ENCODE measurements around the gene C17orf58. TPM values are rescaled to one million over a fixed set of nuclear protein-coding genes. Genes with fewer than 3 reads are reported as not detected.

Gene C17orf58
- total and polyA plus RNA-seq, 12 donors, result 3.1 to 10.0 (median 5.2) TPM

DNA sequence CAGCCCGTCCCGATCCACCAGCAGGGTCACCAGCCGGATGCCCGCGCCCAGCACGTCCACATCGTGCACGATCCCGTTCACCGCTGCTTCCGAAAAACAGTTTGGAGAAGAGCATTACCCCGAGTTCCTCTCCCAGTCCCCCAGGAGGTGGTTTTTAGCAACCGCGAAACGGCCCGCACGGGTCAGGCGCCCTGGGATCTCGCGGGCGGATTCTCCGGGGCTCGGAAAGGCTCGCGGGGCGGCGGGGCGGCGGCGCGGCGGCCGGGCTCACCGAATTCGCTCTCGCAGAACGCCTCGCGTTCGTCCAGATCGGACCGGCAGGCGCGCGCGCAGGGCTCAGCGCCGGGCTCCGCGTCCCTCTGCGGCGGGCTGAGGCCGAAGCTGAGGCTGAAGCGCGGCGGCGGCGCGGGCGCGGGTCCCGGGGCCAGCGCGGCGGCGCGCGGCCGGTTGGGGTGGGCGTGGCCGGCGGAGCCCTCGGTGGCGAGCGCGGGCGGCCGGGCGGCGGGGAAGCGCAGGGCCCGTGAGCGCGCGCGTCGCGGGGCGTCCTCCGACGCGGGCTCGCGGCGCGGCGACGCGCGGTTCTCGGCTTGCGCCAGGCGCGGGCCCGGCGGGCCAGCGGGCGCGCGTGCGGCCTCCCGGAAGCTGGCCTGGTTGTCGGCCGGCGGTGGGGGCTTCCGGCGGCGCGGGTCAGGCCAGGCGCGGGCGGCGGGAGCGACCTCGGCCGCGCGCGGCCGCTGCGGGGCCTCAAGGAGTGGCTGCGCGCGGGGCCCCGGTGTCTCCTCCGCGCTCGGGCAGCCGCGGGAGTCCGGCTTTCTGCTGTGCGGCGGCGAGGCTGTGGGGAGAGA lies 2.9 kb downstream of the C17orf58 start:
- Histone ChIP-seq H3K27ac (peak overlapping the region; percentile 90 to 99 (median 96)), H3K27me3 (peaks cover 0 to 17% (median 0%) of the 10 kb centered on the region in 7 donors), H3K9me3 (no peaks in the 10 kb centered on the region), H3K4me1 (peaks cover 3 to 37% (median 21%) of the 10 kb centered on the region in 9 donors), H3K4me3 (peak overlapping the region; percentile 73 to 98 (median 85)), H3K36me3 (peaks cover 0 to 5% (median 0%) of the 10 kb centered on the region in 9 donors)
- intact Hi-C loops (cut with DNase I), result loop anchor here in 2 of 10 donors (1.0 to 2.0 kb wide), 2 partner anchors 27 kb away; no protein-coding TSS in a partner anchor
- TF ChIP-seq, protein P1, sequence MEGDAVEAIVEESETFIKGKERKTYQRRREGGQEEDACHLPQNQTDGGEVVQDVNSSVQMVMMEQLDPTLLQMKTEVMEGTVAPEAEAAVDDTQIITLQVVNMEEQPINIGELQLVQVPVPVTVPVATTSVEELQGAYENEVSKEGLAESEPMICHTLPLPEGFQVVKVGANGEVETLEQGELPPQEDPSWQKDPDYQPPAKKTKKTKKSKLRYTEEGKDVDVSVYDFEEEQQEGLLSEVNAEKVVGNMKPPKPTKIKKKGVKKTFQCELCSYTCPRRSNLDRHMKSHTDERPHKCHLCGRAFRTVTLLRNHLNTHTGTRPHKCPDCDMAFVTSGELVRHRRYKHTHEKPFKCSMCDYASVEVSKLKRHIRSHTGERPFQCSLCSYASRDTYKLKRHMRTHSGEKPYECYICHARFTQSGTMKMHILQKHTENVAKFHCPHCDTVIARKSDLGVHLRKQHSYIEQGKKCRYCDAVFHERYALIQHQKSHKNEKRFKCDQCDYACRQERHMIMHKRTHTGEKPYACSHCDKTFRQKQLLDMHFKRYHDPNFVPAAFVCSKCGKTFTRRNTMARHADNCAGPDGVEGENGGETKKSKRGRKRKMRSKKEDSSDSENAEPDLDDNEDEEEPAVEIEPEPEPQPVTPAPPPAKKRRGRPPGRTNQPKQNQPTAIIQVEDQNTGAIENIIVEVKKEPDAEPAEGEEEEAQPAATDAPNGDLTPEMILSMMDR (IDR thresholded peaks at IDR 0.05), result peak in 5 of 9 donors; percentile 4 to 25 (median 18)
- 0% methylated on average over 106 to 143 of the region's 144 CpGs for WGBS, 2 donors
- peak; percentile 82 to 89 for DNase-seq
- peak; percentile 63 to 88 (median 82) for ATAC-seq

DNA sequence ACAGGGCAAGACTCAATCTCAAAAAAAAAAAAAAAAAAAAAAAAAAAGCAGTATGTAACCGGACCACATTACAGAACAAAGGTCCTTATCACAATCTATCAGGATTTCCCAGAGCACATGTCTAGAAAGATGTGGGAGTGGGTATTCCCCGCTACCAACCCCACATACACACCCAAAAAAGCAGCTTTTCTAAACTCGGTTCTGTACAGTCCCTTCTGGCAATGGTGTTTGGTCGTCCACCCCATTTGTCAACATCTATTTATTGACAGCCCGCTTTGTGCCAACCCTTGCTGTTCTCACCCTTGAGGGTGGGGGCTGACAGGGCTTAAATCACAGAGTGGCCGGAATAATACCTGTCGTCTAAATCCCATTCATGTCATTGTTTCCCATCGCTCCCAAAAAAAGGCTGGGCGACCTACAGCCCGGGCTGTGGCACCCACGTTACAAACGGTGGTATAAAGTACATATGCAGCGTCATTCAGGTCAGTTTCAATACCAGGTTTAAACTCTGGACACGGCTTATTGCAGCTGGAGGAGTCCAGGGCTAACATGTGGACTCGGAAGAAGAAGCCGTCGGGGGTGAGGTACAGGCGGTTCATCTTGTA lies 3.6 kb downstream of the C17orf58 start:
- H3K9me3 ChIP-seq, result no peaks in the 10 kb centered on the region
- peak overlapping the region; percentile 90 to 99 (median 96) for H3K27ac ChIP-seq
- 9 to 10% methylated on average over 18 of the region's 18 CpGs for WGBS, 2 donors
- TF ChIP-seq, protein P1 (IDR thresholded peaks at IDR 0.05), result no peak
- intact Hi-C loops (cut with DNase I), result loop anchor here in 2 of 10 donors (1.0 to 2.0 kb wide), 2 partner anchors 28 kb away; no protein-coding TSS in a partner anchor
- peaks cover 0 to 17% (median 0%) of the 10 kb centered on the region in 7 donors for H3K27me3 ChIP-seq
- DNase-seq (no peak), ATAC-seq (peak in 3 of 8 donors; percentile 2 to 76 (median 4))
- peaks cover 0 to 5% (median 0%) of the 10 kb centered on the region in 9 donors for H3K36me3 ChIP-seq
- H3K4me3 ChIP-seq, result peak overlapping the region; percentile 54 to 98 (median 85)
- peaks cover 3 to 37% (median 21%) of the 10 kb centered on the region in 9 donors for H3K4me1 ChIP-seq

DNA sequence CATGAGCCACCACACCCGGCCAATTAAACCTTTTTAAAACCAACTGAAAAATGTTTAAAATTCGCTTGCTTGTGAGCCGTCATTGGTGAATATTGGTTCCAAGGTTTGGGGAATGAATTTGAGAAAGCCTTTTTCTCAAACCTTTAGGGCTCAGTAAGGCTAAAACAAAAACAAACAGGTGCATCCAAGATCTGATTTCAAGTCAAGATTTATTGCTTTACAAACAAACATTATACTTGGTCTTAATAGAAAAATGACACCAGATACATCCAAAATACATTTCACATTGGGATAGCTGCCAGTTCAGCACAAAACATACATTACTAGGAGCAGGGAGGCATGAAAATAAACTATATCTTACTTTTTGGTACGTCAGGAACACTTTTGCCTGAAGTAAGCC lies 5.4 kb downstream of the C17orf58 start:
- DNase-seq, result no peak
- no peaks in the 10 kb centered on the region for H3K9me3 ChIP-seq
- H3K4me1 ChIP-seq, result peaks cover 3 to 30% (median 21%) of the 10 kb centered on the region in 9 donors
- H3K36me3 ChIP-seq, result peaks cover 0 to 5% (median 0%) of the 10 kb centered on the region in 9 donors
- intact Hi-C loops (cut with DNase I), result no loop called here
- no peak overlapping the region for H3K27ac ChIP-seq
- no peak overlapping the region for H3K4me3 ChIP-seq
- peaks cover 0 to 7% (median 0%) of the 10 kb centered on the region in 7 donors for H3K27me3 ChIP-seq
- no peak for ATAC-seq
- TF ChIP-seq, protein P1 (IDR thresholded peaks at IDR 0.05), result no peak
- 97 to 98% methylated on average over 4 of the region's 4 CpGs for WGBS, 2 donors

DNA sequence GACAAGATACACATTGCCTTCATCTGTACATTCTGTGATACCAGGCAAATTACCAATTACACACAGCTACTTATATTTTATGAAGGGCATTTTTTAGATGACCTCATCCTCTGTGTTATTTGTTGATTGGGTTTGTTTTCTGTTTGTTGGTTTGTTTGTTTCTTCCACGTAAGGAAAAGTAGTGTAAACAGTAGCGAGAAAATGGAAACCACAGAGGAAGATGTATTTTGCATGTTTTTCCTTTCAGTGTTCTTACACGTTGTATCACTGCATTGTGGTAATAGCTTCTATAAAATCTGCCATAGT lies 12.9 kb downstream of the C17orf58 start:
- TF ChIP-seq, protein P1 (IDR thresholded peaks at IDR 0.05), result no peak
- Histone ChIP-seq H3K9me3 (no peaks in the 10 kb centered on the region), H3K27me3 (no peaks in the 10 kb centered on the region), H3K27ac (no peak overlapping the region), H3K4me1 (peaks cover 0 to 6% (median 0%) of the 10 kb centered on the region in 9 donors), H3K4me3 (no peak overlapping the region), H3K36me3 (peaks cover 0 to 49% (median 7%) of the 10 kb centered on the region in 9 donors)
- DNase-seq (no peak), ATAC-seq (no peak)
- WGBS, 2 donors, result 87 to 91% methylated on average over 3 of the region's 3 CpGs
- intact Hi-C loops (cut with DNase I), result no loop called here
